ENCODE data around the gene DOCK1. TPM values are rescaled to one million over a fixed set of nuclear protein-coding genes. Genes with fewer than 3 reads are reported as not detected.

DOCK1 gene
- polyA plus RNA-seq, 6 donors from 2014 or later, result not detected

DNA sequence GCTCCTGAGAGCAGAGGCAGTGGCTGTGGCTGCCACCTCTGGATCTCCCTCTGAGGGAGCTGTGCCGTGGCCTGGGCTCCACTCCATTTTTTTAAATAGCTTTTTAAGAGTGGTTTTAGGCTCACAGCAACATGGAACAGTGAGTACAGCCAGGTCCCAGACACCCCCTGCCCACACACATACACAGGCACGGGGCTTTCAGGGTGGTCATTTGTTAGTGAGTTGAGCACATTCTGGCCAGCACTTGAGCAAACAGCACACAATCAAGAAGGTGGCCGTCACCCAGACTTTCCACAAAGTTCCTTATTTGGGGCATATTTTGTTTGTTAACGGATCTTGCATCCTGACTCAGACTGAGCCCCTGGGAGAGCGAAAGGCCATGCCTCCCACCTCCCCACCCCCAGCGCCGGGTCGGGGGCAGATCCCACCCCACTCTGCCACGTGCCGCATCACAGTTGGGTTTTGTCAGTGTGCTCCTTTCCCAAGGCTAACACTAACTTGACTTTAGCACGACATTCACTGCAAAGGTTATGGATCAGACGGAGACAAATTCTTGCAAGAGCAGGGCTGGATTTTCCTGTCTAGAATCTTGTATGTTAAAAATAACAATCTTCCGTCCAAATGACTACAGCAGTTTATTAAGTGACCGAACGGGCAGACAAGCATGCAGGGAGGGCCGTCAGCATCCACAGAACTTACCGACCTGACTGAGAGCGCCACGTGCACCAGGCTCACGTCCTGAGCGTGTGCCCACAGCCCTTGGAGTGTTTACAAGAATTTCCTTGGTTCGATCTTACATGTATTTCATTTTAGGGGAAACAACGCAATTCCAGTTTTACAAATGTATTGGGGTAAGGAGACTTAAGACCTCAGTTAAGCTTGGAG lies 487.4 kb downstream of the DOCK1 start:
- Mint-ChIP-seq H3K27ac (no peak overlapping the region), H3K4me3 (no peak overlapping the region), H3K9me3 (no peaks in the 10 kb centered on the region), H3K36me3 (no peaks in the 10 kb centered on the region), H3K4me1 (no peaks in the 10 kb centered on the region), H3K27me3 (no peaks in the 10 kb centered on the region)
- ATAC-seq (ENCODE audit: low read depth in 2 of 2), result no peak
- DNase-seq, result no peak

DNA sequence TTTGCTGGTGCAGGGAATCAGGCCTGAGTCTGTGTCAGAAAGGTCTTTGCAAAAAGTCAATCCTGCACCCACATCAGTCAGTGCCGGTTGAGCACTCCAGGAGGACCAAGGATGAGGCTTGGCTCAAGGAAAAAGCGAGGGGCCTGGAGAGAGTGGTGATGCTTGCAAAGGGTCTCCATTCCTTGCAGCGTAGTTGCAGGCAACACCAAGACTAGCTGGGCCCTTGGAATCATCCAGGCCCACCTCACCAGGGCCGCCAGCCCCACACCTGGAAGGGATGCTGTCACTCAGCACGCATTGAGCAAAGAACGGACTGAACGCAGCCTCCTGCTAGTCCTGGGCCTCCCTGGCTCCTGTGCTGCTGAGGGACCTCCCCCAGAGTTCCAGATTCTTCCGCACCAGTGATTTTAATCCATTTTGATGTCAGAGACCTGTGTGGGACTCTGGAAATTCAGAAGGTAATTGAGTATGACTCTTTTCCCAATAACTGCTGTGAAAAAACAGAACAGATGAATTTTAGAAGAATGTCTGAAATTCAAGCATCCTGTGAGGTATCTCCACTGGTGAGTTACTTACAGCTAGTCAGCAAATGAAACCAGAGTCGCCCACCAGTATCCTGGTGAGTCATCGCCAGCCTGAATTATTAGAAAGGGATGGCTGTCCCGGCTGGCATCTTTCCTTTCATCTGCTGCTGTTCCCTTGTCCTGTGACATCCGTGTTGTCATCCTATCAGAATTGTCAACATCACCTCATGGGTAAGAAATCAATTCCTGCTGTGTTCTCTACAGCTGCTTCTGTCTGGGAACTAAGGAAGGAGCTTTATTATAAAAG lies 493.1 kb downstream of the DOCK1 start:
- no peak for ATAC-seq (ENCODE audit: low read depth in 2 of 2)

DNA sequence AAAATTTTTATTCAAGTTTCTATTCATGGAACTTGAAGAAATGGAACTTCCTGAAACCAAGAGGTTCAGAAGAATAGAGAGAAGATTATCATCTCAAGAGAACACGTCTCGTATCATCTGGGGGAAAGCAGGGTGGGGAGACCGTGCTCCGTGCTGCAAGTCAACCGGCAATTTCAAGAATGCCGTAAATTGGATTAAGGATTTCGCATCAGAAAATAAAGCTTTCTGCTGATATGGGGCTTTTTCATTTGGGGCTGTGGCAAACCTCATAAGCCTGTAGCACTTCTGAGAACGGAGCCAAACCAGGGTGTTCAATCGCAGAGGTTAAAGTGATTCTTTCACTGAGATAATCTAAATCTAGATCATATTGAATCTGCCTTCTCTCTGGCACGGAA lies 493.7 kb downstream of the DOCK1 start:
- Mint-ChIP-seq H3K4me3 (no peak overlapping the region), H3K36me3 (no peaks in the 10 kb centered on the region), H3K4me1 (no peaks in the 10 kb centered on the region), H3K9me3 (peaks cover 0 to 12% (median 2%) of the 10 kb centered on the region in 7 donors), H3K27ac (no peak overlapping the region), H3K27me3 (no peaks in the 10 kb centered on the region)
- DNase-seq (no peak), ATAC-seq (ENCODE audit: low read depth in 2 of 2) (no peak)

More for the DNA sequence above, 493.1 kb downstream of the DOCK1 start:
- Mint-ChIP-seq H3K27ac (no peak overlapping the region), H3K36me3 (no peaks in the 10 kb centered on the region), H3K4me3 (no peak overlapping the region), H3K27me3 (no peaks in the 10 kb centered on the region), H3K9me3 (peaks cover 0 to 12% (median 2%) of the 10 kb centered on the region in 7 donors), H3K4me1 (no peaks in the 10 kb centered on the region)
- DNase-seq, result no peak

DNA sequence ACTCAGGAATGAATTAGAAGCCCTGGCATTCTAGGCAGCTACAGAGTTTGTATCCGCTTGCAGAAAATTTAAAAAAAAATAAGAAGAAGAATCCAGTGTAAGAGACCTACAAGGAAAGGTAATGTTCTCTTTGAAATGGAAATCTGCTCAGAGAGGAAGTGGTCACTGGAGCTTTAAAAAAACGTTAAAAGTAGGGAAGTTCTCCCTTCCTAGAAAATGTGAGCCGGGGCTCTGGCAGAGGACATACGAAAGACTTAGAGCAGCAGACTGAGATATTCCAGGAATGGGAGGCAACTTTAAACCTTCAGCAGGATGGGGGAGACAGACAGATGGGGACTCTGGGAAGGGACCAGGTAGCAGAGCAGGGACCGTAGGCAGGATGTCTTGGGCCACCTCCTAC lies 494.4 kb downstream of the DOCK1 start:
- no peak overlapping the region for H3K27ac Mint-ChIP-seq
- no peaks in the 10 kb centered on the region for H3K4me1 Mint-ChIP-seq
- no peaks in the 10 kb centered on the region for H3K27me3 Mint-ChIP-seq
- ATAC-seq (ENCODE audit: low read depth in 2 of 2) (no peak), DNase-seq (no peak)
- peaks cover 0 to 12% (median 2%) of the 10 kb centered on the region in 7 donors for H3K9me3 Mint-ChIP-seq
- H3K4me3 Mint-ChIP-seq, result no peak overlapping the region
- H3K36me3 Mint-ChIP-seq, result no peaks in the 10 kb centered on the region

DNA sequence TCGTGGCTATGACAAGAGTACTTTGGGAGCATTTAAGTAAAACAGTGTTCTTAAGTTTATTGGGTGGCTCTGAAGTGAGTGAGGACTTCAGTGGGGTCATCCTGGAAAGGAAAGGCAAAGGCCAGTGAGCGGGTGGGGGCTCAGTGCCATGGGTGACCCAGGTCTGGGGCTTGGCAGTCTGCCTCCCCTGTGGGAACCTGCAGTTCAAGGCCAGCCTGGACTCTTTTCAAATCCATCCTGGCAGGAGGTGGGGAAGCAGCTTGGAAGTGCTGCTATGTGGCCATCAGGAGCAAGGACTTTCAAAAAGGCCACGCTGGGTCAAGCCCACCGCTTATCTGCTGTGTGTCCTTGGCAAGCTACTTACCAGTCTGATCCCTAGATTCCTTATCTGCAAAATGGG lies 495.0 kb downstream of the DOCK1 start:
- peaks cover 0 to 12% (median 2%) of the 10 kb centered on the region in 7 donors for H3K9me3 Mint-ChIP-seq
- H3K4me3 Mint-ChIP-seq, result no peak overlapping the region
- no peaks in the 10 kb centered on the region for H3K36me3 Mint-ChIP-seq
- no peak overlapping the region for H3K27ac Mint-ChIP-seq
- no peaks in the 10 kb centered on the region for H3K4me1 Mint-ChIP-seq
- ATAC-seq (ENCODE audit: low read depth in 2 of 2) (no peak), DNase-seq (no peak)
- H3K27me3 Mint-ChIP-seq, result no peaks in the 10 kb centered on the region

DNA sequence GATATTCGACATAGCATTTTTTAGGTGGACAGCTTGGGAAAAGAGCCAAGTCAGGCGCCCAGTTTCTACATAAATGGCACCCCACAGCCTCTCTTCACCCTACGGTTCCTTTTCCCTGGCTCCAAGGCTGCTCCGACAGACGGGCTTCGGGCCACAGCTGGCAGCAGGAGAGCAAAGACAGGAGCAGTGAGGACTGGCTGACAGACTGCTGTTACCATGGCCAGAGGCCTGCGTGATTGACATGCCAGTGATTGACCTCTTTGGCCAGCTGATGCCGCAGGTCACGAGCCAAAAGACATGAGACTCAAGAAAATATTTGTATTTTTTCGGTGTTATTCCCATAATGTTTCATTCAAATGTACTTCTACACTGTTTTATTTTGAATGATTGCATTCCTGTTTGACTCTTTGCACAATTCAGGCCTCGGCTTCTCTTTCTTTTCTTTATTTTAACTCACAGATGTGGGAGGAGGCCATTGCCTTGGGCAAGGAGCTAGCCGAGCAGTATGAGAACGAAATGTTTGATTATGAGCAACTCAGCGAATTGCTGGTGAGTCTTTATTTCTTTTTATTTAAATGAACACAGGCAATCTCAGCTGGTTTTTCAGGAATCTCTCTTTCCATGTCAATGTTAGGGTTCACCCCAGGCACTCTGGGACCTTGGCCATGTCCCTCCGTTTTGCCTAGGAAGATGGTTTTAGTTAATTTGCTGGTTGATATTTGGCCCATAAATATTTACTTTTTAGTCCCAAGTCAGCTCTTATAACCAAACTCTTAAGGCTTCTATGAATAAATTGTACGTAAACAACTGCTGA lies 497.6 kb downstream of the DOCK1 start:
- Mint-ChIP-seq H3K27ac (no peak overlapping the region), H3K4me3 (no peak overlapping the region), H3K4me1 (no peaks in the 10 kb centered on the region), H3K36me3 (no peaks in the 10 kb centered on the region), H3K27me3 (no peaks in the 10 kb centered on the region), H3K9me3 (peaks cover 0 to 12% (median 2%) of the 10 kb centered on the region in 7 donors)
- DNase-seq (no peak), ATAC-seq (ENCODE audit: low read depth in 2 of 2) (no peak)

DNA sequence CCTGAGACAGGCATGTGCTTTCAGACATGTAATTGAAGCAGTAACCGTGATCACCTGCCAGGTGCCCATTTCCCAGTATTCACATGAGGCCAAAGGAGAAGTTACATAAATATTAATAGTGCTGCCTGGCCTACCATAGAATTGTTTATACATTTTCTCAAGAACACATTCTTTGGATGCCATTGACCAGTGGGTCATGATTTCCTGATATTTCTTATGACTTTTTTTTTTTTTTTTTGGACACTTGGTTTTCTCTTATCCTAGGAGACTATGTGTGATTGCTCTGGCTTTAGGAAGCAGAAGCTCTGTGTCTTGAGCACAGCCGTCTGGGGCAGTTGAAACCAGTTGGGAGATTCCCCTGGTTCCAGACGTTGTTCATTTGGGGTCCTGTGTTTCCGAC lies 500.0 kb downstream of the DOCK1 start:
- Mint-ChIP-seq H3K36me3 (no peaks in the 10 kb centered on the region), H3K4me1 (no peaks in the 10 kb centered on the region), H3K4me3 (no peak overlapping the region), H3K9me3 (peaks cover 0 to 12% (median 2%) of the 10 kb centered on the region in 7 donors), H3K27ac (no peak overlapping the region), H3K27me3 (no peaks in the 10 kb centered on the region)
- DNase-seq (no peak), ATAC-seq (ENCODE audit: low read depth in 2 of 2) (no peak)

DNA sequence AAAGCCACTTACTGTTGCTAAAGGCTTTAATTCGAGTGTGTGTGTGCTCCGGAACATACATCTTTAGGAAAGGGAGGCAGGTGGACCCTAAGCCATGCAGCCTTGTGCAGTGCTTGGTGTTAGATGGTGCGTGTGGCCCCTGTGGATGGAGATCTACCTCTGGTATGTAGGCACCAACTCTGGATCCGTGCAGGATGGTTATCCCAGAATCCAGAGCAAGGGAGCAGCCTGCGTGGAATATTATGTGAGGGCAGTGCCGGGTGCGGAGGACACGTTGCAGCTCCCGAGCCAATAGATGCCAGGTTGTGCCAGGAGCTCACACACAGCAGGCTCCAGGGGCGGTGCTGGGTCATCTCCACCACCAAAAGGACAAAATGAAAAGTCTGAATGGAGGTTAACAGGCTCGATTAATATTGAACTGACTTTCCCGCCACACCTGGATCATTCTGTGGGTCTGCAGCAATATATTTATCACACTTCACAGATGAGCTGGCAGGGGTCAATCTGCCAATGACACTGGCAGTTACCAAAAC lies 500.9 kb downstream of the DOCK1 start:
- H3K27ac Mint-ChIP-seq, result no peak overlapping the region
- H3K9me3 Mint-ChIP-seq, result peaks cover 0 to 8% (median 2%) of the 10 kb centered on the region in 7 donors
- H3K27me3 Mint-ChIP-seq, result no peaks in the 10 kb centered on the region
- H3K4me1 Mint-ChIP-seq, result no peaks in the 10 kb centered on the region
- DNase-seq, result no peak
- no peak overlapping the region for H3K4me3 Mint-ChIP-seq
- H3K36me3 Mint-ChIP-seq, result no peaks in the 10 kb centered on the region
- no peak for ATAC-seq (ENCODE audit: low read depth in 2 of 2)

DNA sequence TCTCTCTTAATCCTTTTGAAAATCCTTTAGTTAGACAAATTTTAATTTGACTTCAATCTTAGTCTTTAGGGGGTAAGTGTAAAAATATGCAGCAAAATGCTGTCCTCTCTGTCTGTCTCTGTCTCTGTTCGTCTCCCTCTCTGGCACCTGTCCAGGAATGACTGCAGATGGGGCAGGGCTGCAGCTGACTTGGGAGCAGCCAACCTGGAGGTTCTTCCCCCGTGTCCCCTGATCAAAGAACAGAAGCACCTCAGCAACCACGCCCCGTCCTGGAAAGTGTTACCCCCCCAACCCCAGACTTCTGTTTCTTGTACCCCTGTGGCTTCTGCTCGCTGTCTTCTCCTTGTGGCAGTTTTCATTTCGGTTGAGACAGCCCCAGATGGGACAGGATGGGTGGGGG lies 502.3 kb downstream of the DOCK1 start:
- H3K27me3 Mint-ChIP-seq, result no peaks in the 10 kb centered on the region
- no peak for ATAC-seq (ENCODE audit: low read depth in 2 of 2)
- no peak overlapping the region for H3K27ac Mint-ChIP-seq
- no peaks in the 10 kb centered on the region for H3K9me3 Mint-ChIP-seq
- no peak for DNase-seq
- H3K4me3 Mint-ChIP-seq, result no peak overlapping the region
- no peaks in the 10 kb centered on the region for H3K4me1 Mint-ChIP-seq
- H3K36me3 Mint-ChIP-seq, result no peaks in the 10 kb centered on the region

DNA sequence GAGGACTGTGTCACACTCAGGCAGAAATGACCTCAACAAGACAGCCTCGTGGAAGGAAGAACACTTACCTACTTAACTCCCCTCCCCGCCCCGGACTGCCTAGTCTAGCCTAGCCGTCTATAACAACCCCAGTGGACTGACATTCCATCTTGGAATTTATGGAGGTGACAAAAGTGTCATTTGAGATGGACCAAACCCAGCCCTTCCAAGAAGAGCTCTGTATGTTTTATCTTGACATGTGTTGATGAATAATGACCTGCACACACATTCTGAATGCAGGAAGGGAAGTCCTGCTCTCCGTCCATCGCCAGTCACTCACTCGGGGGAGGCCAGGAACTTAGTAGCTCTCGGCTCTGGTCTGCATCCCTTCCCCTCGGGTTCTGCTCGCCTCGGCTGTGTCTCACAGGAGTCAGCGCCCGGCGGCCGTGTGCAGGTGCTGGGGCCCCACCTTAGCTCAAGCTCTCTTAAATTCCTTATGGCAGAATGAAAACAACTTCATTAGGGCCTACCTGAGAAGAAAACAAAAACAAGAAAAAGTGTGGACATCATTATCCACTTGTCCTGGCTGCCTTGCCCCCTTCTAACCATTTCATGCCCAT lies 503.0 kb downstream of the DOCK1 start:
- no peak overlapping the region for H3K4me3 Mint-ChIP-seq
- H3K9me3 Mint-ChIP-seq, result no peaks in the 10 kb centered on the region
- no peaks in the 10 kb centered on the region for H3K27me3 Mint-ChIP-seq
- H3K4me1 Mint-ChIP-seq, result no peaks in the 10 kb centered on the region
- H3K27ac Mint-ChIP-seq, result no peak overlapping the region
- H3K36me3 Mint-ChIP-seq, result no peaks in the 10 kb centered on the region
- DNase-seq, result no peak
- ATAC-seq (ENCODE audit: low read depth in 2 of 2), result no peak

DNA sequence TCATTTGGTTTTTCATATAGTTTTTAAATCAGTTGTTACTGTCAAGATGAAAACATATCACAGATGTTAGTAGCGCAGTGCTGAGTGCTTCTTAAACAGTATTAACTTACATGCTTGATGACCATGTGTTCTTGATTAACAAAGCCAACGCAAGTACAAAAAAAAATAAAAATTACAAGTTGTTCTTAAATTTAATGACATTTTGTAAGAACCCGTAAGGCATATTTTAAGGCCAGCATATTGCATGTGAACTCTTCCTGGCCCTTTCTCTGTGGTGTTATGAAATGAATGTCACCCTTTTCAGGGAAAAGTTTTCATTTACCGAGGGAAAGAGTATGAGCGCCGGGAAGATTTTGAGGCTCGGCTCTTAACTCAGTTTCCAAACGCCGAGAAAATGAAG lies 503.5 kb downstream of the DOCK1 start:
- Mint-ChIP-seq H3K36me3 (no peaks in the 10 kb centered on the region), H3K4me3 (no peak overlapping the region), H3K9me3 (no peaks in the 10 kb centered on the region), H3K27me3 (no peaks in the 10 kb centered on the region), H3K27ac (no peak overlapping the region), H3K4me1 (no peaks in the 10 kb centered on the region)
- ATAC-seq (ENCODE audit: low read depth in 2 of 2) (no peak), DNase-seq (no peak)

DNA sequence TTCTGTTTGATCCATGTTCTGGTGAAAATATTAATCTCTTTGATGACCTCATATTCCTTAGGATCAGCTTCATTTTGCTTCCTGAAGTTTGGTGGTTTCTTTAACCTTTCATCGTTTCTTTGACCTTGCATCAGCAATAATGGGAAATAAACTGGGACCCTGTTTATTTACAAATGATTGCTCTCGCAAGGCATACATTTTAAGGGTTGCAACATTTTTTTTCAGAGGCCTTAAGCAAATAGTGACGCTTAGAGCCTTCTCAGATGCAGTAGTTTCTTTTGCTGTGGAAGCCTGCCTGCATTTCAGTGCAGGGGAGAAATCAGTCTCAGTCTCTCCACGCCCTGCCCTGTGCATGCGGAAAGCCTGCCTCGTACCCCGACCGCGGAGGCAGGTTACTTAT lies 504.8 kb downstream of the DOCK1 start:
- ATAC-seq (ENCODE audit: low read depth in 2 of 2), result no peak
- H3K4me3 Mint-ChIP-seq, result no peak overlapping the region
- H3K9me3 Mint-ChIP-seq, result no peaks in the 10 kb centered on the region
- no peak for DNase-seq
- H3K36me3 Mint-ChIP-seq, result no peaks in the 10 kb centered on the region
- H3K27ac Mint-ChIP-seq, result no peak overlapping the region
- H3K27me3 Mint-ChIP-seq, result no peaks in the 10 kb centered on the region
- no peaks in the 10 kb centered on the region for H3K4me1 Mint-ChIP-seq

DNA sequence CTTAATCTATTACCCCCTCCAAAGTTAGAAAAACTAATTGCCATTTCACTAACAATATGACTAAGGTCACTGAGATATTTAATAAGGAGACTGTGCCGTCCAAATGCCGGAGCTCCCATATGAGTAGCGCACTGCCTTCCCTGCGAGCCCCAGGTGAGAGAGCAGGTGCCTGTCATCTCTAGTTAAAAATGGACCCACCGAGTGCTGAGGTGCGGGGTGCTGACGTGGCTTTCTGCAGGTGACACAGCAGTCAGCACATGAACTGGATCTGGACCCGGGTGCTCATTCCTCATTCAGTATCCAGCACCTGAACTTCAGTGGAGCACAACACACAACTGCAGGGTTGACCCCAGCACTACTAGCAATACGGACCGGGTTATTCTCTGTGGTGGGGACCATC lies 505.8 kb downstream of the DOCK1 start:
- no peaks in the 10 kb centered on the region for H3K36me3 Mint-ChIP-seq
- H3K4me1 Mint-ChIP-seq, result no peaks in the 10 kb centered on the region
- H3K27ac Mint-ChIP-seq, result no peak overlapping the region
- ATAC-seq (ENCODE audit: low read depth in 2 of 2), result no peak
- no peaks in the 10 kb centered on the region for H3K9me3 Mint-ChIP-seq
- H3K27me3 Mint-ChIP-seq, result no peaks in the 10 kb centered on the region
- H3K4me3 Mint-ChIP-seq, result no peak overlapping the region
- DNase-seq, result no peak

Data from naive B cell (primary cell).